ENCODE data around the gene SLC6A3.

SLC6A3 gene

DNA sequence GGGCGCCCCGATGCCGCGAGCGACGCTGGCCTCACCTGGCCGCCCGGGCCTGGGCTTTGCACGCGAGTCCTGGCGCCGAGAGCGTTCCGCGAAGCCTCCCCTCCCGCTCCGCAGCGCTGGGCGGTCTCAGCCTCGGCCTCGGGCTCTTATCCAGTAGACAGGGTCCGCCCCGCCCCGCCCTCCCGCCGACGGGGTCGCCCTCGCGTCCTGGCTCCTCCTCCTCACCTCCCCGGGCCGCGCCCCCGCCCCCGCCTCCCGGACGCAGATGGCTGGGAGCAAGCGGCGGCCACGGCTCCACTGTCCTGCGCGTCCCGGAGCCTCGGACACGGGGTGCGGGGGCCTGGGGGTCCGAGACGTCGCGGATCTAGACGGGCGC is at the start of gene SLC6A3:
Gene SLC6A3 (minus strand): TSS at position 128 of the 376 bp plus-strand sequence. CDS start 2,243 bp downstream, outside the sequence.
- DNase-seq, result no peak

GRCh38 chr5:1493941-1494340 is 48.7 kb upstream of the SLC6A3 start:
- no peak for DNase-seq

DNA sequence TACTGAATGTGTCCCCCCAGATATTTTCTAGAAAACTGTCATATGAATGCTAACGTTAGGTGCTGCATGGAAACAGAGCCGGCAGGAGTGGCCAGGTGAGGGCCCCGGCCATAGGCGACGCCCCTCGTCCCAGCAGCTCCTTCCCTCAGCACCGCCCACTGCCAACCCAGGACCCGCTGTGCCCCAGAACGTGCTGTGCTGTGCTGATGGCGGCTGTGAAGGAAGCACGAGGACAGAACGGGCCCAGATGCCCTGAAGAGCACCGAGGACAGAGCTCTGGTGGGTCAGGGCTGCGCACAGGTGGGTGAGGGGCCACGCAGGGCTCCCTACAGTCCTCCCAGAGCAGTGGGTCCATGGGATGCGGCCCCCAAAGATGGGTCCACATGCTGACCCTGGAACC is 48.2 kb upstream of the SLC6A3 start:
- no peak for DNase-seq

DNA sequence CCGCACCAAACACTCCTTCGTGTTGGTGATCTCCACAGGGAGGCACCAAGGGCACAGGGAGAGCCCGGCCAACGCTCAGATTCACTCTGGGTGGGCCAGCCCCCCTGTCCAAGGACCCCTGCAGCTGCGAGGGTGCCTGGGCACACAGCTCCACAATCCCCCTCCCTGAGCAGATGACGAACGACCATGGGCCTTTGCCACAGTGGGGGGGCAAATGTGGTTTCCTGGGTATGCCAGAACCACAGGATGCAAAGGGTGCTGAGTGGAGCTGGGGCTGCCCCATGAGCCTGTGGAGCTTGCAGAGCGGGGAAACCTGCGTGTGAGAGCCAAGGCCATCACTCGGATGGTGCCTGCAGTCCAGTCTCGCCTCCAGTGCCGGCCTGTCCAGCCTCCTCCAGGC is 47.5 kb upstream of the SLC6A3 start:
- no peak for DNase-seq

DNA sequence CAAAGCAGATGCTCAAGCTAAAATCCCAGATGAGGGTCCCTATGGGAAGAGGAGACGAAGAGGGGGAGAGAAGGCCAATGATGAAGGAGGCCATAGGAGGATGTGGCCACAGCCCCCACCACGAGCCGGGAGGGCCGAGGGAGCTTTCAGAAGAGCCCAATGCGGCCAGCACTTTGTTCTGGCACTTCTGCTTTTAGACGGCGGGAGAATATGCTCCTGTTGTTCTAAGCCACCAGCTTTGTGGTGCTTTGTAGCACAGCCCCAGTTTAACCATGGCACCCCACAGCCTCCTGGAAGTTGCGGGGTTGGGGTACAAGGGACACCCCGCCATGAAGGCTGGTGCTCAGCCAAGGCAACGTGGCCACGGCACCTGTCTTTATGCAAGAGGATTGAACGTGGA is 45.1 kb upstream of the SLC6A3 start:
- DNase-seq, result no peak

DNA sequence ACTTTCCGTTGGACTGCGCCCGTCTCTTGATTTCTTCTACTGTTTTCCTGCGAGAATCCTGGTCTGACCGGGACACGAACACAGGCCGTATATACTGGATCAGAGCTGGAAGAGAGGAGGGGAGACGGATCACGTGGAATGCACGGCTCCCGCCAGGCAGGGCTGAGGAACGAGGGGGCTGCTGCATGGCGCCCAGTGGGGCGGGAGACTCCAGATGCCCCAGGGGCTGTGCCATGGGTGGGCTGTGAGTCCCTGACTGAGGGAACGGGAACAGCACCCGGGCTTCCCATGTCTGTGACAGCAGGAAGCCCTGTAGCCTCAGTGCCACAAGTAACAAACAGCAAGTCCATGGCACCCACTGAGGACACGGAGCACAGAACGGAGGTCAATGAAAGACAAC is 44.5 kb upstream of the SLC6A3 start:
- no peak for DNase-seq

GRCh38 chr5:1488882-1489680 is 43.8 kb upstream of the SLC6A3 start:
- no peak for DNase-seq

DNA sequence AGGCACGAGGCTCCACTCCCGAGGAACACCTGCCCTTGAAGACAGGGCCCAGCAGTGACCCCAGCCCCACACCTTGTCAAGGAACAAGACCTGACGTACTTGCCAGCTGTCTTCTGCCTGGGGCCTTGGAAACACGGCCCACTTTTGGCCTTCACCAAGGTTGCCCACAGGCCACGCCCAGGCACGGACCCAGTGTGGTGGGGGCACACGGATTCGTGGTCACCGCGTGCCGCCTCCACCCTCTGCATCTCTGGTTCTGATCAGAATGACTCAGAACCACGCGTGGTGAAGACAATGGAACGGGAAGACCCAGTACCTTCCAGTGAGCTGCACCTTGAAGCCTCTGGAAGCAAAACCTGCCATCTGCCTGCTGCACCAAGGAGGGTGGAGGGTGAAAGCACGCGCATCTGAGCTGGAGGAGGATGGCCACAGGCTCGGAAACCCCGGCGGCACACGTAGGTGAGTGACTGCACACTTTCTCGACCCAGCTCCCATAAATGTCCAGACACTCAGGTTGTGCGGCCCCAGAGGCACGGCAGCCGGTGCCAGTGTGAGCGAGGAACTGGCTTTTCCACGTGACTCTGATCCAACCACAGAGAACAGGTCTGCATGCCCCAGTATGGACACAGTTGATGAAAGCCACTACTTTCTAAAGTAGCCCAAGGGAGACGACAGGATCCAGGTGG is 42.0 kb upstream of the SLC6A3 start:
- DNase-seq, result no peak

GRCh38 chr5:1486271-1486670 is 41.0 kb upstream of the SLC6A3 start:
- DNase-seq, result no peak

- DNase-seq, result no peak
These were observed 40.4 kb upstream of the SLC6A3 start for GRCh38 chr5:1485579-1486118.

DNA sequence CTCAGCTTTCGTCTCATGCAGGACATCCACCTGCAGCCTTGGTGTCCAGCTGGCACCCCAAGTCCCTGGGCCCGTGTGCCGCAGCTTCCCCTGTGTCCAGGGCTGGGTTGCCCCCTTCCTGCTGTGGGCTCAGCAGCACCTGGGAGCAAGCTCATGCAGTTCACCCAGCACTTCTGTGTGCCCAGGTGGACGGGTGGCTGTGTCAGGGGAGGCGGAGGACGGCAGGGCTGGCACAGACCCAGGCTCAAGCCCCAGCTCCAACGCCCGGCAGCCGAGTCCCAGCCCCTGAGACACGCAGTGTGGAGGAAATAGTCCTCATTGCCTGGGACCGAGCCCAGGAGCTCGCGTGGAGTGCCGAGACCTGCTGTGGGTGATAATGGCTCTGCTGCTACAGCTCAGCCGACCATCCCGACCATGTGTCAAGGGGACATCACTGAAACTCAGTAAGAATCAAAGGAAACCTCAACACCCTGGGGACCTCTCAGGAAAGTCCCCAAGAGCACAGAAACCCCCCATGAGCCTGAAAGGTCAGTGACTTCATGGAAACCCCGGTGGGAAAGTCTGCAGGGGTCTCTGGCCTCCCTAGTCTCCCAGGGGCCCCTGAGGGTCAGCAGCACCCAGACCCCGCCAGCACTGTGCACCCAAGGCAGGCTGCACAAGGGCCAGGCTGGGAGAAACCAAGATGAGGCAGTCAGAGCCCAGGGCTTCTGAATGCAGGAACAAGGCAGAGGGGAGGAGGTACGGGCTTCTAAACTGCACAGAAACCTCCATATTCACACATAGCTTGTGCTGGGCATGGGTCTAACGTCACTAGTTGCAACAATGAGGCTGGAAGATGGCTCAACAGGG is 39.7 kb upstream of the SLC6A3 start:
- no peak for DNase-seq

DNA sequence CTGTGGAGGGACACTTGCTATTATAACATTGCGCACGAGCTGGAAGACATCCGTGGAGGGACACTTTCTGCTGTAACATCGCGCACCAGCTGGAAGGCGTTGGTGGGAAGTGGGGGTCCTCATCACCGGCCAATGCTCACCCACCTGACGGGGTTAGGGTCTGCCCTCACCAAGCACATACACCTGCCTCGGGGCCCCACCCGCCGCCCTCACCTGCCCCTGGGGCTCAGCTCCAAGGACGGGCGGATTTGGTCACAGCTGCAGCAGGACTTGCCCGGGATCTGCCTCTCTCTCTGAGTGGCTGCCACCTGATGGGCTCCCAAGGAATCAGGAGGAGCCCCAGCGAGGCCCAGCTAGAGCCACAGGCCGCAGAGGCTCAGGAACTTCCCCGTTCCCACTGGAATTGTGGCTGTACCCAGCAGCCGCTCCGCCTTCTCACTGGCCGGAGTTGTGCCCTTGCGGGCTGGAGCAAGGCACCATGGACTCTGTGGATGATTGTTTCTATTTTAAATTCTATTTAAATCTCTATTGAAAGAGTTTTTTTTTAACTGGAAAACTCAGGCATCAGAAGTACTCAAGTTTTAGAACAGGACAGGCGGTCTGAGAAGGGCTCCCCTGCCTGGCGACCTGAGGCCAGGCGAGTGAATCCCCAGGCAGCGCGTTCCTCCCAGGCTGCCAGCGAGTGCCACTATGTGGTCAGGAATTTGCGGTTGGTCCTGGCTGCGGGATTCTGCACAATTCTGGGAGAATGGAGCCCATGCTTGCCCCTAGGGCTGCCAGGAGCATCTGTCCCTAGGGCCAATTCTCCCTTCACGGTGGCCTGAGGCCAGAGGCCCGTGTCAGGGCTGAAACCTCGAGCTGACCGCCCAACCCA is 38.9 kb upstream of the SLC6A3 start:
- DNase-seq, result no peak

GRCh38 chr5:1483064-1483463 is 37.8 kb upstream of the SLC6A3 start:
- no peak for DNase-seq

- no peak for DNase-seq
These were observed 36.7 kb upstream of the SLC6A3 start for GRCh38 chr5:1481959-1482331.

- DNase-seq, result no peak
These were observed 36.2 kb upstream of the SLC6A3 start for GRCh38 chr5:1481266-1481958.

GRCh38 chr5:1480806-1481205 is 35.6 kb upstream of the SLC6A3 start:
- no peak for DNase-seq

DNA sequence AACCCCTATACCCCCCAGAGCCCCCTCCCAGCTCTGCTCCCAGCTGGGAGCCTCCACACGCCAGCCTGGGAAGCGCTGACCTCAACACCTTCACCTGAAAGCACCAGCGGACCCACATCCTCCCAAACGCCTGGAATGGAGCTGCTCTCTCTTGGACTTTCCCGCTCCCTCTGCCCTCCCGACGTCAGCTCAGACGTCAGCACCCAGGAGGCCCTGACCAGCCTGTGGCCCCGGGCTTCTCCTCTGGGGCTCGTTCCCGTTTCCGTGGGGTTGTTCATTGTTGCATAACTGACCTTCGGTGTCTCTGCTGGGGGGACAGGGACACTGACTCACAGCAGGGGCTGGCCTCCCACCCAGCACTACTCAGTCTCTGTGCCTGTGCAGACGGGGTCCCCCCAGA is 35.0 kb upstream of the SLC6A3 start:
- DNase-seq, result no peak

- DNase-seq, result no peak
These were observed 34.4 kb upstream of the SLC6A3 start for GRCh38 chr5:1479581-1480188.

GRCh38 chr5:1479066-1479465 is 33.8 kb upstream of the SLC6A3 start:
- DNase-seq, result no peak

- DNase-seq, result no peak
These were observed 33.2 kb upstream of the SLC6A3 start for GRCh38 chr5:1478271-1479035.

Data from NCI-H187 (cell line).